IPS-18c (cell line): Measurements from ENCODE around the gene INCENP.
"Not testable (repeated sequence)": the region's sequence is repeated elsewhere in the genome, so short reads cannot be mapped to it uniquely, and the experiment has no call there.

ENCODE experiments used
- H3K4me3 ChIP-seq: 2 replicates; pipeline ENCODE4 v1.7.0; 2013; ENCODE audit warnings: low read depth, mild to moderate bottlenecking, low read length, moderate library complexity; ENCODE audit not compliant: insufficient read depth
- H3K9me3 ChIP-seq: one replicate; pipeline ENCODE4 v1.6.1; 2013; ENCODE audit warnings: mild to moderate bottlenecking, low read length, moderate library complexity; ENCODE audit not compliant: control insufficient read depth, insufficient read depth

INCENP gene

GRCh38 chr11:62123669-62124185, at the start of gene INCENP:
TSS of gene INCENP (plus strand) at chr11:62124011. CDS start at chr11:62128162, 4,151 bp downstream.
- Histone ChIP-seq H3K4me3 (peak within 1 kb of the TSS; percentile 97), H3K9me3 (no peaks in the 10 kb centered on the region)

GRCh38 chr11:62075438-62075837, 48.4 kb upstream of the INCENP start:
- Histone ChIP-seq H3K4me3 (no peak overlapping the region), H3K9me3 (peaks cover 2% of the 10 kb centered on the region)

GRCh38 chr11:62077132-62077531, 46.7 kb upstream of the INCENP start:
- no peak overlapping the region for H3K4me3 ChIP-seq
- peaks cover 2% of the 10 kb centered on the region for H3K9me3 ChIP-seq

GRCh38 chr11:62081378-62082291, 42.2 kb upstream of the INCENP start:
- H3K9me3 ChIP-seq: peaks cover 2% of the 10 kb centered on the region
- H3K4me3 ChIP-seq: no peak overlapping the region

- no peak overlapping the region for H3K4me3 ChIP-seq
- H3K9me3 ChIP-seq: peaks cover under 1% of the 10 kb centered on the region
Observed at GRCh38 chr11:62082292-62082657, 41.5 kb upstream of the INCENP start.

- not testable (repeated sequence) for H3K9me3 ChIP-seq, H3K4me3 ChIP-seq
Observed at GRCh38 chr11:62084801-62085200, 39.0 kb upstream of the INCENP start.

- H3K4me3 ChIP-seq: no peak overlapping the region
- H3K9me3 ChIP-seq: no peaks in the 10 kb centered on the region
Observed at GRCh38 chr11:62087694-62088093, 36.1 kb upstream of the INCENP start.

- Histone ChIP-seq H3K9me3 (no peaks in the 10 kb centered on the region), H3K4me3 (no peak overlapping the region)
Observed at GRCh38 chr11:62088331-62088933, 35.4 kb upstream of the INCENP start.

- Histone ChIP-seq H3K4me3 (no peak overlapping the region), H3K9me3 (no peaks in the 10 kb centered on the region)
Observed at GRCh38 chr11:62103141-62103540, 20.7 kb upstream of the INCENP start.

- no peaks in the 10 kb centered on the region for H3K9me3 ChIP-seq
- H3K4me3 ChIP-seq: no peak overlapping the region
Observed at GRCh38 chr11:62103986-62104385, 19.8 kb upstream of the INCENP start.

GRCh38 chr11:62104816-62105653, 18.8 kb upstream of the INCENP start:
- H3K9me3 ChIP-seq: no peaks in the 10 kb centered on the region
- no peak overlapping the region for H3K4me3 ChIP-seq

GRCh38 chr11:62105667-62106191, 18.1 kb upstream of the INCENP start:
- Histone ChIP-seq H3K4me3 (no peak overlapping the region), H3K9me3 (no peaks in the 10 kb centered on the region)

- H3K4me3 ChIP-seq: no peak overlapping the region
- H3K9me3 ChIP-seq: no peaks in the 10 kb centered on the region
Observed at GRCh38 chr11:62108017-62108750, 15.6 kb upstream of the INCENP start.

GRCh38 chr11:62108971-62109404, 14.8 kb upstream of the INCENP start:
- Histone ChIP-seq H3K4me3 (no peak overlapping the region), H3K9me3 (no peaks in the 10 kb centered on the region)

GRCh38 chr11:62115085-62115694, 8.6 kb upstream of the INCENP start:
- no peak overlapping the region for H3K4me3 ChIP-seq
- no peaks in the 10 kb centered on the region for H3K9me3 ChIP-seq

- Histone ChIP-seq H3K4me3 (no peak overlapping the region), H3K9me3 (no peaks in the 10 kb centered on the region)
Observed at GRCh38 chr11:62116451-62116850, 7.4 kb upstream of the INCENP start.
